ENCODE data around the gene PPFIA4. TPM values are rescaled to one million over a fixed set of nuclear protein-coding genes. Genes with fewer than 3 reads are reported as not detected.

PPFIA4 gene
- total RNA-seq, 2 donors from 2014 or later: 2.0 to 3.1 TPM

DNA sequence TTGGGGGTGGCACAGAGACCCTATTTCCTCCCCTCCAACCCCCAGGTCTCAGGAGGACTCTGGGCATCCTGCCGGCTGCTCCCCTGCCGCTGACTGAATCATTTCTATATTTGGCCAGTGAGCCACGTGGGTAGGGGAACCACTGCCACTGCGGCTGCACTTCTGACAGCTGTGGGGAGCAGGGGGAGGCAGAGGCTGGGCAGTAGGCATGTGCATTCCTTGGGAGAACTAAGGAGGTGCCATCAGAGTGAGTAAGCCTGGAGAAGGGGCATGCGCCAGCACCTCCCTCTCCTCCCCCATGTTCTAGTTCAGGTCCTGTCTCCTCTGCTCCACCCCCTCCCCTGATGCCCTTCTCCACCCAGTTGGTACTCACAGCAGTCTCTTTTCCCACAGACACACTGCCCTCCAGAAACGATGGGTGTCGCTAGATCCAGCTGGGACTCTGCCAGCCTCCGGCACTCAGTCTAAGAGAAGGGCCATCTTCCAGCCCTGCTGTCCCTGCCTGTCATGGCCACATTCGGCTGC, 12.0 kb downstream of the PPFIA4 start:
- intact Hi-C loops (cut with DNase I): loop anchor here in 1 of 2 donors (5.0 kb wide), 1 partner anchor 179 kb away; no protein-coding TSS in a partner anchor
- no peak for DNase-seq (ENCODE audit: low spot score)

- peak; percentile 89 for DNase-seq (ENCODE audit: low spot score)
- intact Hi-C loops (cut with DNase I): loop anchor here in 1 of 2 donors (5.0 kb wide), 1 partner anchor 178 kb away; no protein-coding TSS in a partner anchor
These were observed 12.8 kb downstream of the PPFIA4 start for GRCh38 chr1:203038891-203039608.

- no peak for DNase-seq (ENCODE audit: low spot score)
- intact Hi-C loops (cut with DNase I): loop anchor here (5.0 to 10.0 kb wide), 2 partner anchors 75 to 177 kb away; no protein-coding TSS in a partner anchor
These were observed 13.6 kb downstream of the PPFIA4 start for GRCh38 chr1:203039609-203040512.

DNA sequence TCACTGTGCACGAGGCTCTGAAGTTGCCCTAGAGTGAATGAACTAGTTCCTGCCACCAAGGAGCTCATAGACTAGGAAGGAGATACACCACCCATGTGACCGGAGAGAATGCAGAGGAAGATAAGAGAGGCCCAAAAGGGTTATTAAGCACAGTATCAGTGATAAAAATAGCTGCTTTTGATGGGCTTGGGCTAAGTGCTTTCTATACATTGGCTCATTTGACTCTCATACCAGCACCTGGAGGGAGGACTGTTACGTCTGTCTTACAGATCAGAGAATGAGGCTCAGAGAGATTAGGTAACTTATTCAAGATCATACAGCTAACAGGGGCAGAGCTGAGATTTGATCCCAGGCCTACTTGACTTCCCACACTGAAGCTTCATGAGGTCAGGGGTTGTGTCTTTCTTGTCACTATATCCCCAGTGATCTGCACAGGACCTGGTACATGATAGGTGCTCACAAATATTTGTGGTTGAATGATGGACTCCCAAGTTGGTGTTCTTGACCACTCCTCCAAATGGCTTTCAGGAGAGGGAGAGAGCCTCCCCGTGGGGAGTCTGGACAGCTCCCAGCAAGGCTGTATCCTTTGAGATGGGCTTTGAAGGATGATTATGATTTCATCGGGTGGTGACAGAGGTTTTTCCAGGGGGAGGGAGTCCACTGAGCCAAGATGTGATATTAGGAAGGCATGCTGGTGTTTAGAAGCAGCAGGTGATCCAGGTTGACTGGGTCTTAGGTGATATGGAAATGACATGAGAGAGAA, 14.4 kb downstream of the PPFIA4 start:
- intact Hi-C loops (cut with DNase I): loop anchor here in 1 of 2 donors (5.0 to 10.0 kb wide), 2 partner anchors 74 to 177 kb away; no protein-coding TSS in a partner anchor
- DNase-seq (ENCODE audit: low spot score): no peak

GRCh38 chr1:203041351-203041932, 15.2 kb downstream of the PPFIA4 start:
- DNase-seq (ENCODE audit: low spot score): no peak
- intact Hi-C loops (cut with DNase I): loop anchor here in 1 of 2 donors (5.0 to 10.0 kb wide), 2 partner anchors 73 to 176 kb away; no protein-coding TSS in a partner anchor

- intact Hi-C loops (cut with DNase I): loop anchor here in 1 of 2 donors (5.0 to 10.0 kb wide), 2 partner anchors 71 to 173 kb away; no protein-coding TSS in a partner anchor
- peak; percentile 58 for DNase-seq (ENCODE audit: low spot score)
These were observed 17.7 kb downstream of the PPFIA4 start for GRCh38 chr1:203043830-203044545.

DNA sequence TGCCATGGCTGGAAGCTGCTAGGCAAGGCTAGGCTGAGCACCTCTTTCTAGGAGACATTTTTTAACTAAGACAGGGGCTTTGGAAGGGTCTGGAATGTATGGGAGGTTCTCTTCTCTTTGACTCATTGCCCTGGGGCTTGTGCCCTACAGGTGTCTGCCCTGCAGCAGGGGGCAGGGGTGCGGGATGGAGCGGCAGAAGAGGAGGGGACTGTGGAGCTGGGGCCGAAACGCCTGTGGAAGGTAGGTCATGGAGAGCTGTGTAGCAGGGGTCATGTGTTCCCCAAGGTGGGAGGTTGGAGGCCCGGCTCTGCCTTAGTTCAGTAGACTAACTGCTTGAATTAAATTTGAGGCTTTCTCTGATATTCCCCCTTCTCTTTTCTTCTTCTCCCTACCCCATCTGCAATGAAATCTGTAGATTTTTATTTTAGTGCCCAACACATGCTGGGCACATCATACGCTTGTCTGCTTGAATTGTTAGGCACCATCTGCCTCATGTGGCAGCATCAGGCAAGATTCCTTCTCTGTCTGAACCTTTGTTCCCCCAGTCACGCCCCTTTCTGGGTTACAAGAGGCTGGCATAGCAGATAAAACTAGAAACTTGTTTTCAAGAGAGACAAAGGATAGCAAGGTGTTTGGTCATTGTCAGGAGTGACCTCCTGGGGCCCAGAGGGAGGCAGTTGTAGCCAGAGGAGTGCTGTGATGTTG, 18.4 kb downstream of the PPFIA4 start:
- DNase-seq (ENCODE audit: low spot score): peak; percentile 52
- intact Hi-C loops (cut with DNase I): loop anchor here in 1 of 2 donors (5.0 to 10.0 kb wide), 2 partner anchors 70 to 173 kb away; no protein-coding TSS in a partner anchor

DNA sequence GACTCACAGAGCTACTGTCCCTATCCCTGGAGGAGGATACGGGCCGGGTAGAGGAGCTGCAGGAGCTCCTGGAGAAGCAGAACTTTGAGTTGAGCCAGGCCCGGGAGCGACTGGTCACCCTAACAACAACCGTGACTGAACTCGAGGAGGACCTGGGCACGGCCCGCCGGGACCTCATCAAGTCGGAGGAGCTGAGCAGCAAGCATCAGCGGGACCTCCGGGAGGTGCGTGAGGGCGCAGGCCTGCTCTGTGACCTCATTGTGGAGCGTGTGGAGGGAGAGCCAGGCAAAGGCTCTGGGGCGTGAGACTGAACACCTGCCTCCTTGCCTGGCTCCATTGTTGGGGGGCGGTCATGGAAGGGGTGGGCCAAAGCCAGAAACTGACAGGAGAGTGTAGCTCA, 19.0 kb downstream of the PPFIA4 start:
- peak; percentile 72 for DNase-seq (ENCODE audit: low spot score)
- intact Hi-C loops (cut with DNase I): loop anchor here in 1 of 2 donors (10.0 kb wide), 1 partner anchor 69 kb away; no protein-coding TSS in a partner anchor

DNA sequence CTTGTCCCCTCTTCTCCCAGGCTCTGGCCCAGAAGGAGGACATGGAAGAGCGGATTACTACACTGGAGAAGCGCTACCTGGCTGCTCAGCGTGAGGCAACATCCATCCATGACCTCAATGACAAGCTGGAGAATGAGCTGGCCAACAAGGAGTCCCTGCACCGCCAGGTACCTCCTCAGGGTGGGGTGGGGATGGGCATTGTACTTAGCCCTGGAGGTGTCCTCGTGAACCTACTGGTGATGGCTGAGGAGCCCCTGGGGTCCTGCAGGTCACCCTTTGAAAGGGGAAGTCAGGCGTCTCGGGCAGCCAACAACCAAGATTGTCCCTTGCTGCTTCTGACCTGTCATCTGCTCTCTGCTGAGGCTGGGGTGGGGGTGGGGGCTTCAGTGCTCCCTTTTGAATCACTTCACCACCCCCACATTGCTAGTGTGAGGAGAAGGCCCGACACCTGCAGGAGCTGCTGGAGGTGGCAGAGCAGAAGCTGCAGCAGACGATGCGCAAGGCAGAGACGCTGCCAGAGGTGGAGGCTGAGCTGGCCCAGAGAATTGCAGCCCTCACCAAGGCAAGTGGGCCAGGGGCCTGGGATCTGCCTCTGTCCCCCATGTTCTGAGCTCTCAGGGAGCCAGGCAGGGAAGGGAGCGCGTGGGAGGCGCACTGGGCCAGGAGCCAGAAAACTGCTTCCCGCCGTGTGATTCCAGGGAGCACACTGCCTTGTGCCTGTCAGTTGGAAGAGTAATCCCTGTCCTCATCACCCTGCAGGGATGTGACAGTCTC, 19.7 kb downstream of the PPFIA4 start:
- intact Hi-C loops (cut with DNase I): loop anchor here in 1 of 2 donors (10.0 kb wide), 1 partner anchor 69 kb away; no protein-coding TSS in a partner anchor
- peak; percentile 66 for DNase-seq (ENCODE audit: low spot score)

GRCh38 chr1:203046984-203047630, 20.8 kb downstream of the PPFIA4 start:
- no peak for DNase-seq (ENCODE audit: low spot score)
- intact Hi-C loops (cut with DNase I): loop anchor here in 1 of 2 donors (10.0 kb wide), 1 partner anchor 68 kb away; no protein-coding TSS in a partner anchor

DNA sequence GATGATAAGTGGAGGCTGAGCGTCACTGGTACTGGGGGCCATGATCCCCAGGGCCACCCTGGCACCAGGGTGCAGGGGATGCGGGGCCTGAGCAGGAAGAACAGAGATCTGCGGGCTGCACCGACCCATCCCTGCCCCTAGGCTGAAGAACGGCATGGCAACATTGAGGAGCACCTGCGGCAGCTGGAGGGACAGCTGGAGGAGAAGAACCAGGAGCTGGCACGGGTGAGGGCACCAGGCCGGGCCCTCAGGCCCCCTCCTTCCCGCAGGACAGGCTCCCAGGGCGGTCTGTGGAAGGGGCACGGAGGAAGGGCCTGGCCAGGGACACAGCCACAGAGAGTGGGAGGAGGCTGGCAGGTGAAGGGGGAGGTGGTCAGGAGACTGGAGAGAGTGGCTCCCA, 21.8 kb downstream of the PPFIA4 start:
- intact Hi-C loops (cut with DNase I): loop anchor here in 1 of 2 donors (10.0 kb wide), 1 partner anchor 67 kb away; no protein-coding TSS in a partner anchor
- no peak for DNase-seq (ENCODE audit: low spot score)

DNA sequence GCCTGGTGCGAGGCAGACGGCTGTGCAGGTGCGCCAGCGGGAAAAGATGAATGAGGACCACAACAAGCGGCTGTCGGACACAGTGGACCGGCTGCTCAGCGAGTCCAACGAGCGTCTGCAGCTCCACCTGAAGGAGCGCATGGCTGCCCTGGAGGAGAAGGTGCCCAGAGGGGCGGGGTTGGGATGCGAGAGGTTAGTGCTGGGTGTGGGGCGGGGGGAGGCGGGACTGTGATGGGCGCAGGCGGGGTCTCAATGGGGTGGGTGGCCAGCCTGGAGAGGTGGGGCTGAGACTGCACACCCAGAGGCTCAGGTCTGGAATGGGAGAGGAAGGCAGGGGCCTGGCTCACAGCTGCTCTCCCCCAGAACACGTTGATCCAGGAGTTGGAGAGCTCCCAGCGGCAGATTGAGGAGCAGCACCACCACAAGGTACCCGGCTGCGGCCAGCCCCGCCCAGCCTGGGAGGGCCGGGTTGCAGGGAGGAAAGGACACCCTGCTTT, 22.3 kb downstream of the PPFIA4 start:
- DNase-seq (ENCODE audit: low spot score): no peak
- intact Hi-C loops (cut with DNase I): loop anchor here in 1 of 2 donors (10.0 kb wide), 1 partner anchor 66 kb away; no protein-coding TSS in a partner anchor

DNA sequence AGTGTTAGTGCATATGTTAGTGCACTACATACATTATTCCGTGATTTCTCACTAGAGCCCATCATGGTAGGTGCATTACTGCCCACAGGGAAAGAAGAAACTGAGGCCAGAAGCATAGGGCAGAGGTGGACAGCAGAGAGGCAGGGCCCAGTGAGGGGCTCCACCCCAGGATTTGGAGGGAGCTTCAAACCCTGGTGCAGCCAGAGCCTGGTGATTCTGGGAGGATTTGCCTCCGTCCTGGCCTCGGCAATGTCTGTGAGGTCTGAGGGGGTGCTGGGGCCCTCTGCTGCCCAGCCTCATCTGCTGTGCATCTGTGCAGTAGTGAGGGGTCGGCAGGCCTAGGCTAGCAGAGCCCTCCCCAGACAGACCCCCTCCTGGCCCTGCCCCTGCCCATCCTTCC, 22.8 kb downstream of the PPFIA4 start:
- intact Hi-C loops (cut with DNase I): loop anchor here in 1 of 2 donors (10.0 kb wide), 1 partner anchor 66 kb away; no protein-coding TSS in a partner anchor
- no peak for DNase-seq (ENCODE audit: low spot score)

DNA sequence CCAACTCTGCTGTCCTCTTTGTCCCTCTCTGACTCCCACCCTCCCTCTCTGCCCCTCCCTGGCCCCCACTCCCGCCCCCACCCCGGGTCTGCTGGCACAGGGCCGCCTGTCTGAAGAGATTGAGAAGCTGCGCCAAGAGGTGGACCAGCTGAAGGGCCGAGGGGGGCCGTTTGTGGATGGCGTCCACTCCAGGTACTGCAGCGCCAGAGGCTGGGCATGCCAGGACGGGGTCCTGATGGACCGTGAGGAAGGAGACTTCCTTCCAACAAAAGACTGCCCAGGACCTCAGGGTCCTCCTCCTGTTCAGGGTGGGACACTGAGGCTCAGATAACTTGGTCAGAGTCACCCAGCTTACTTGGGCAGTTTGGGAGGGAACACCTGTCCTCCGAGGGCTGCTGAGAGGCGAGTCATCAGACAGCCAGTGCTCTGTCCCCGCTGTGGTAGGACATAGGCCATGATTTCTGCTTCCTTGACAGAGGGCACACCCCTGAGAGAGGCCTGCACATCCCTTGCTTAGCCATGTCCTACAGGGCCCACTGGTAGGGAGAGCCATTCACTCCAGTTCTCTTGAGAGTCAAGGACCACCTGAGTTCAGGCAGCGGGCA, 23.4 kb downstream of the PPFIA4 start:
- peak; percentile 64 for DNase-seq (ENCODE audit: low spot score)
- intact Hi-C loops (cut with DNase I): loop anchor here in 1 of 2 donors (10.0 kb wide), 1 partner anchor 65 kb away; no protein-coding TSS in a partner anchor

GRCh38 chr1:203050826-203051225, 24.5 kb downstream of the PPFIA4 start:
- DNase-seq (ENCODE audit: low spot score): no peak
- intact Hi-C loops (cut with DNase I): no loop called here
